Measurements from ENCODE around the gene B3GNT9. TPM values are rescaled to one million over a fixed set of nuclear protein-coding genes. Genes with fewer than 3 reads are reported as not detected.

Gene B3GNT9
- total RNA-seq, 4 donors from 2014 or later: 2.5 to 4.0 (median 3.5) TPM

DNA sequence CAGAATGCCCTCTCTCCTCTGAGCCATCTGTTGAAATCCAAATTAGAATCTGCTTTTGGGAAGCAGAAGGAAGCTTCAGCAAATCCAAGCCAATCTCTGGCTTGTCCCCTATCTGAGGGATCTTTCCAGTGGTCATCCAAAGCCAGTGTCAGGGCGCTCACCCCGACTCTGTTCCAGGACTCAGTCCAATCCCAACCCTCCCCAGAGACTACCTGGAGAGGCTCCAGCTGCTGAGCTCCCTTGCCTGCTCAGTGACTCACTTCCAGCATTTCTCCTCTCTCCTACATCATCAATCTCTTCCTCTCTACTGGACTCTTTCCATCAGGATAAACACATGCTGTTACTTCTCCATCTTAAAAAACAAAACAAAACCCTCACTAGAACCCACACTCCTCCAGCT, 30.5 kb upstream of the B3GNT9 start:
- Histone ChIP-seq H3K27ac (peak overlapping the region; percentile 26 to 51 (median 38)), H3K9me3 (no peaks in the 10 kb centered on the region), H3K36me3 (no peaks in the 10 kb centered on the region), H3K4me3 (no peak overlapping the region), H3K27me3 (no peaks in the 10 kb centered on the region), H3K4me1 (peaks cover 9 to 62% (median 21%) of the 10 kb centered on the region in 4 donors)
- no peak for TF ChIP-seq POLR2A (IDR thresholded peaks at IDR 0.05)
- TF ChIP-seq, protein P1, sequence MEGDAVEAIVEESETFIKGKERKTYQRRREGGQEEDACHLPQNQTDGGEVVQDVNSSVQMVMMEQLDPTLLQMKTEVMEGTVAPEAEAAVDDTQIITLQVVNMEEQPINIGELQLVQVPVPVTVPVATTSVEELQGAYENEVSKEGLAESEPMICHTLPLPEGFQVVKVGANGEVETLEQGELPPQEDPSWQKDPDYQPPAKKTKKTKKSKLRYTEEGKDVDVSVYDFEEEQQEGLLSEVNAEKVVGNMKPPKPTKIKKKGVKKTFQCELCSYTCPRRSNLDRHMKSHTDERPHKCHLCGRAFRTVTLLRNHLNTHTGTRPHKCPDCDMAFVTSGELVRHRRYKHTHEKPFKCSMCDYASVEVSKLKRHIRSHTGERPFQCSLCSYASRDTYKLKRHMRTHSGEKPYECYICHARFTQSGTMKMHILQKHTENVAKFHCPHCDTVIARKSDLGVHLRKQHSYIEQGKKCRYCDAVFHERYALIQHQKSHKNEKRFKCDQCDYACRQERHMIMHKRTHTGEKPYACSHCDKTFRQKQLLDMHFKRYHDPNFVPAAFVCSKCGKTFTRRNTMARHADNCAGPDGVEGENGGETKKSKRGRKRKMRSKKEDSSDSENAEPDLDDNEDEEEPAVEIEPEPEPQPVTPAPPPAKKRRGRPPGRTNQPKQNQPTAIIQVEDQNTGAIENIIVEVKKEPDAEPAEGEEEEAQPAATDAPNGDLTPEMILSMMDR (IDR thresholded peaks at IDR 0.05): no peak
- no peak for DNase-seq

DNA sequence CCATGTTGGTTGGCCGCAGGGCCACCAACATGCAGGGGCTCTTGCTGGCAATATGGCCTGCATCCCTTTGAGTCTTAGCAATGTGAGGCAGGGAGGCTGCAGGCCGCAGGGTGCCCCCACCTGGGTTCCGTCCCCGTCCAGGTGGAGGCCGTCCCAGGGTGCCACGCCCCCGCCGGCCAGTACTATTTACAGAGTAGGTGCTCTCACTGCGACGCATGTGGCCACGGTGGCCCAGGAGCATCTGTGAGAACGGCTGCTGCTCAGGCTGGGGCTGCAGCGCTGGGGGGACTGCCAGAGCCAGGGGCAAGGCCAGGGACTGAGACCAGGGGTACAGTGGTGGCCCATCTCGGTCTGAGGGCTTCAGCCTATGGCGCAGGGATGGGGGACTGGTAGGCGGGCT, 29.4 kb upstream of the B3GNT9 start:
- DNase-seq: no peak
- H3K27me3 ChIP-seq: no peaks in the 10 kb centered on the region
- H3K27ac ChIP-seq: no peak overlapping the region
- H3K4me1 ChIP-seq: peaks cover 7 to 53% (median 18%) of the 10 kb centered on the region in 4 donors
- no peak overlapping the region for H3K4me3 ChIP-seq
- no peaks in the 10 kb centered on the region for H3K9me3 ChIP-seq
- no peaks in the 10 kb centered on the region for H3K36me3 ChIP-seq
- TF ChIP-seq POLR2A (IDR thresholded peaks at IDR 0.05): no peak
- TF ChIP-seq, protein P1 (IDR thresholded peaks at IDR 0.05): no peak

DNA sequence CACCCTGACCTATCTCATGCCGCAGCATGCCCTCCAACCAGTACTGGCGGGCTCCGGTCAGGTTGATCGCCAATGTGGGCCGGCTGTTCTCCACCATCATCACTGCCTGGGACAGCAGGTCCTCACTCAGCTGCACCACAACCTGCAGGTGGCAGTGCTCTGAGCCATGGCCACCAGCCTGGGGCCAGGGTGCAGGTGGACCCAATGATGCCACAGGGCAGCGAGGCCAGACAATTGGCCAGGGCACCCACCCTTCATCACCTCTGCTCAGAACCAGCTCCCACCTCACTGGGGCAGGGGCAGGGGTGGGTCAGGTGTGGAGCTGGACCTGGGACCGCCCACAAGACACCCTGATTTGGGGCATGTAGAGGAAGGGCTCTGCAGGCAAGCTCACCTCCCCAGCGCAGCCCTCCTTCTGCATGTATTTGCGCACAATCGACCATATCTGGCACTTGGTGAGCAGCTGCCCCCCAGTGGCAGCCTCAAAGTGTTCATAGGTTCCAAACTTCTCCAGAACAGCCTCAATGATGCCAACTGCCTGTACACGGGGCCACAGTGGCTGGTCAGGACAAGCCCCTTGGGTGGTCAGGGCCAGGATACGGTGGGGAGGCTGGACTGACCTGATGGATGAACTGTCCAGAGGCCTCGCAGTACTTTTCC, 28.8 kb upstream of the B3GNT9 start:
- peaks cover 7 to 53% (median 14%) of the 10 kb centered on the region in 4 donors for H3K4me1 ChIP-seq
- H3K4me3 ChIP-seq: no peak overlapping the region
- H3K9me3 ChIP-seq: no peaks in the 10 kb centered on the region
- no peak for DNase-seq
- no peaks in the 10 kb centered on the region for H3K27me3 ChIP-seq
- H3K27ac ChIP-seq: no peak overlapping the region
- no peaks in the 10 kb centered on the region for H3K36me3 ChIP-seq
- no peak for TF ChIP-seq POLR2A (IDR thresholded peaks at IDR 0.05)
- TF ChIP-seq, protein P1 (IDR thresholded peaks at IDR 0.05): no peak

DNA sequence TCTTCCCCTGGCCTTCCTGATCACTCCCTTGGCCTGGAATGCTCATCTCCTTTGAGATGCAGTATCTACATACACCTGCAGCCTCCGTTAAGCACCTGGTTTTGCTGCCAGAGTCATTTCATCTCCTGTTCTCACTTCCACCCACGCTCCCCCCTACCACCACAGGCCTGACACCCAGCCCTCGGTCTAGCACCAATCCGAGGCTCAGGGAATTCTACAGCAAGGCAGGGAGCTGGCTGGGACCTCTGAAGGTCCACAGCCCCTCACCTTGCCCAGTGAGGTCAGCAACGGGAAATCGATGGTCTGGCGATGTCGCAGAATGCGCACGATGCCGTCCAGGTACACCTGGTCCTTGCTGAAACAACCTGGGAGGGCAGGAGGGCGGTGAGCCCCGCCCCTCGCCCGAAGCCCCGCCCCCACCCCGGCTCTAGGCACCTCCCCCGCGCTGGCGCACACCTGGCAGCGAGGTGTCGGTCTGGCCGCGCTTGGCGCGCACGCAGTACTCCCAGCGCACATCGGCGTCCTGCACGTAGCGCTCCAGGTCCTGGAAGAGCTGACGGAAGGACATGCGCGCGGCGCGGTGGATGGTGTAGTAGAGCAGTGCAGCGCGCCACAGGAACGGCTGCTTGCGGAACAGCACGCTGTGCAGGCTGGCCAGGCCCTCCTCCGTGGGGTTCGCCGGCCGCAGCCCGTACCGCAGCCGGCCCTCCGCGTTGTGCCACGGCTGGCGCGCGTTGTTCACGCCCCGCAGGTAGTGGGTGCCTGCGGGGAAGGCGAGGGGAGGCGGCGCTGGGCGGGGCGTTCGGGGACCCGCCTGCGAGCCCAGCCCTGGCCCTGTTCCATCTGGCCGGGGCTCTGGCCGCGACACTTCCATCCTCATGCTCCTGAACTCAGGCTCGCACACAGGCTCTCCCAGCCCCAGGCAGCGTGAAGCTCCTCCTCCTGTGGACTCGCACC, 27.2 kb upstream of the B3GNT9 start:
- Histone ChIP-seq H3K27ac (peak overlapping the region; percentile 49 to 86 (median 68)), H3K36me3 (no peaks in the 10 kb centered on the region), H3K4me3 (peak overlapping the region; percentile 33 to 59 (median 48)), H3K9me3 (no peaks in the 10 kb centered on the region), H3K27me3 (no peaks in the 10 kb centered on the region), H3K4me1 (peaks cover 5 to 62% (median 21%) of the 10 kb centered on the region in 4 donors)
- peak; percentile 38 to 63 for TF ChIP-seq POLR2A (IDR thresholded peaks at IDR 0.05)
- TF ChIP-seq, protein P1 (IDR thresholded peaks at IDR 0.05): peak in 3 of 6 experiments; percentile 13 to 39 (median 37)
- DNase-seq: peak; percentile 46 to 92 (median 87)

DNA sequence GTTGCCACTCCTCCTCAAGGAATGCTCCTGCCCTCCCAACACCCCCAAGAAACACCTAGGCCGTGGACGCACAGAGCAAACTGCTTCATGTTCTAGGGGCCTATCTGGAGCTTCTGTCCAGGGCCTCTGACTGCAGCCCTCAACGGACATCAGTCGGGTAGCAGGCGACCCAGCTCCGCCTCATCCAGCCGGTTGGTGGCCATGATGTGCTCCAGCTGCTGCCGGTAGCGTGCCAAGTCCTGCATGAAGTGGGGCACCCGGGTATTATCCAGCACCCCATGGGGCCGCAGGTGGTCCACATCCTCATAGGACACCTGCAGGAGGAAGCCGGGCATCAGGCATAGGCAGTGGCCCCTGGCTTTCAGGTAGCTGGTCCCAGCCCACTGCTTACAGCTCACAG, 25.9 kb upstream of the B3GNT9 start:
- DNase-seq: no peak
- Histone ChIP-seq H3K27me3 (no peaks in the 10 kb centered on the region), H3K9me3 (no peaks in the 10 kb centered on the region), H3K4me1 (peaks cover 3 to 49% (median 22%) of the 10 kb centered on the region in 4 donors), H3K36me3 (no peaks in the 10 kb centered on the region), H3K4me3 (no peak overlapping the region), H3K27ac (no peak overlapping the region)
- TF ChIP-seq, protein P1 (IDR thresholded peaks at IDR 0.05): no peak
- TF ChIP-seq POLR2A (IDR thresholded peaks at IDR 0.05): no peak
